Activated CD4-positive, alpha-beta T cell treated with anti-CD3 and anti-CD28 coated beads, Interleukin-2, amount 50 U/mL, for 16 hours (primary cell): Measurements from ENCODE around the gene PRAF2.

Experiments used
- DNase-seq: peaks from one replicate; pipeline ENCODE4 v3.0.0-alpha.2; 2020

The PRAF2 gene

DNA sequence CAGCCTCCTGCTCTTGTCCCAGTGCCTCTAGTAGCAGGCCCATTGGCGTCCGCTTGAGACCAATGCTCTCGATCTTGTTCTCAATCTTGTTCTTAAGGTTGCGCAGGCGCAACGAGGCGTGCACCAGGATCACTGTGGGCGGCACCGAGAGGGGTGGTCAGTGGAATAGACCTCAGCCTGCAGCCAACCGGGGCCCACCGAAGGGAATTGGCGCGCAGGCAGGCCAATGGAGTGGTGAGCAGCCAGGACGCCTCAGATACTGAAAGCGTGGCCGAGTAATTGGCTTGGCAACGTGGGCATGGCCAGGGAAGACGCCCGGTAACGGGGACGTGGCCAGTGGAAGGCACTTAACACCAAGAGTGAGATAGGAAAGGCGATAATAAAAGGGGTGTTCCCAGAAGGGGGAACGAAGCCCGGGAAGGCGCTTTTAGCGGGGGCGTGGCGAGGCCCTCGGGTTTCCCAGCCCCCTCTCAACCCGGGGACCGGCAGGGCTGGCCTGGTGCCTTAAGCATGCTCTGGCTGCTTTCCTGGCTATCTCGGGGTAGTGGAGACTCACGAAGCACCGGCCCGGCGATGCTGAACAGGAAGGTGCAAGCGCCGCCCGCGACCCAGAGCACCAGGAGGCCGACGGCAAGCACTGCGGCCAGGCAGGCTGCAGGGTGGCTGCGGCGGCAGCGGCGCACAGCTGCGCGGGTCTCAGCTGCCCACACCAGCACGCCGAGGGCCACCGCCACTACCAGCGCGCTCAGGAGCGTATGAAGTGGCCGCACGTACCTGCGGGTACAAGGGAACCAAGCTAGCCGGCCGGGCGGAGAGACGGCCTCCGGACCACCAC is 1.7 kb downstream of the PRAF2 start:
- no peak for DNase-seq

DNA sequence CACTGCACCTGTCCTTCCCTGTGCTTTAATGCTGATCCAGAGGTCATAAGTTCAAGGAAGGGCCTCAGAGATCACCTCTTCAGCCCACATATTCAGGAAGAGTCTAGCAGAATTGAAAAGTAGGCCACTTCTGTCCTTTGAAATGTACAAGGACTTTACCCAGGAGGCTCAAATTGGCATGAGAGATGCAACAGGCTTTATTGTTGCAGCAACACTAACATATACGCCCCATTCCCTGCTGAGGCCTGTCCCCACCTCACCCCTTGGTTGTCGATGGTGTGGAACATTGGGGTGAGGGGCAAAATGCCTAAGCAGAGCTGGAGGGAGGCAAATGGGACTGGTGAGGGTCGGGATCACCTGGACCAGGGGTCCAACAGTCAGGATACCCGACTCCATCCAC is 2.8 kb downstream of the PRAF2 start:
- no peak for DNase-seq

DNA sequence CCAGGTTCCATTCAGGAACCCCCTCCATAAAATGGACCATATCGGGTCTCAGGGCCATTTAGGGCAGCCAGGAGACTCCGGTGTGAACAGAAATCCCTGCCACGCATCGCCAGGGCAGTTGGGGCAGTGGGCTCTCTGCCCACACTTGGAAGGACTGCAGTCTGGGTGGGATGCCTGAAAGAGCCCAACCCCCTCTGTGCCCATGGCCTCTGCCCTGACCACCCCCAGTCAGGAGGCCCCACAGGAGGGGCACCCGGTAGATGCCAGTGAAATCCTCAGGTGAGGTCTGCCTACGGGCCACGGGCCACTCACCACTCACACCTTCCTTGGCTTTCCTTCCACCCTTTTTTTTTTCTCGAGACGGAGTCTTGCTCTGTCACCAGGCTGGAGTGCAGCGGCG is 4.8 kb downstream of the PRAF2 start:
- DNase-seq, result no peak

DNA sequence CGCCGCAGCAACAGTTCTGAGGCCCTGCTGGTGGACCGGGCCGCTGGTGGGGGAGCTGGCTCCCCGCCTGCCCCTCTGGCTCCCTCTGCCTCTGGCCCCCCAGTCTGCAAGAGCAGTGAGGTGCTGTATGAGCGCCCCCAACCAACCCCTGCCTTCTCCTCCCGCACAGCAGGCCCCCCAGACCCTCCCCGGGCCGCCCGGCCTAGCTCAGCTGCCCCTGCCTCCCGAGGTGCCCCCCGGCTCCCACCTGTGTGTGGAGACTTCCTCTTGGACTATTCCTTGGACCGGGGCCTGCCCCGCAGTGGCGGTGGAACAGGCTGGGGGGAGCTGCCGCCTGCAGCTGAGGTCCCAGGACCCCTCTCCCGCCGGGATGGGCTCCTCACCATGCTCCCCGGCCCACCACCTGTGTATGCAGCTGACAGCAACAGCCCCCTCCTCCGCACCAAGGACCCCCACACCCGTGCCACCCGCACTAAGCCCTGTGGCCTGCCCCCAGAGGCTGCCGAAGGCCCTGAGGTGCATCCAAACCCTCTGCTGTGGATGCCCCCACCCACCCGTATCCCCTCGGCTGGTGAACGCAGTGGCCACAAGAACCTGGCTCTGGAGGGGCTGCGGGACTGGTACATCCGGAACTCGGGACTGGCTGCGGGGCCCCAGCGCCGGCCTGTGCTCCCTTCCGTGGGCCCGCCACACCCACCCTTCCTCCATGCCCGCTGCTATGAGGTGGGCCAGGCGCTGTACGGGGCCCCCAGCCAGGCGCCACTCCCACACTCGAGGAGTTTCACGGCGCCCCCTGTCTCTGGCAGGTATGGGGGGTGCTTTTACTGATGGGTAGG is 6.3 kb downstream of the PRAF2 start:
- DNase-seq, result no peak

DNA sequence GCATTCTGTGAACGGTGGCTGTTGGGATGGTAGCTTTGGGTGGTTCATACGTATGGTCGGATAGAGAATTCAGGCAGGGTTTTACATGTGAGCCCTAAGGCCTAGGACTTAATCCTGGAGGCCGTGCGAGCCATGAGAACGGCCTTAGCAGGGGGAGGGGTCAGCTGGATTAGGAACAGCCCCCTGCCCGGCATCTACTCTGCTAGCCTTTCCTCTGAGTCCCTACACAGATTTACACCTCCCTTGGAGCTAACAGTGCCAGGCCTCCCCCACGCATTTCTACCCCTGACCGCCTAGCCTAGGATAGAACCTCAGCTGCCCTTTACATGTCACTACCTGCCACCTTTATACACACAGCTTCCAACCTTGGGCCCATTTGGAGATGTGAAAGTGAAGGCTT is 7.1 kb downstream of the PRAF2 start:
- no peak for DNase-seq

DNA sequence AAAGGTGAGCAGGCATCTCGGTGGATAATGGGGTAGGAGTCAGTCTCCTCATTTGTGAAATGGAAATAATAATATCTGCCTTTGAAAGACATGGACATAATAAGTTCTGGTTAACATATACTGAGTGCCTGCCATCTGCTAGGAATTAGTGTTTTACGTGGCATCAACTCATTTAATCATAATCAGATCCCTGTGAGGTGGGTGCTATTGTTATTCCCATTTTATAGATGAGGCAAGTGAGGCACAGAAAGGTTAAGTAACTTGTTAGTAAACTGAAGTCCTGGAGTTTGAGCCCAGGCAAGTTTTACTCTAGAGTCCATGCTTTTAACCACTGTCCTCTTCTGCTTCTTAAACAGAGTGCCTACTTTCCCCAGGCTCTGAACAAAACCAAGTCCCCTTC is 7.5 kb downstream of the PRAF2 start:
- no peak for DNase-seq

DNA sequence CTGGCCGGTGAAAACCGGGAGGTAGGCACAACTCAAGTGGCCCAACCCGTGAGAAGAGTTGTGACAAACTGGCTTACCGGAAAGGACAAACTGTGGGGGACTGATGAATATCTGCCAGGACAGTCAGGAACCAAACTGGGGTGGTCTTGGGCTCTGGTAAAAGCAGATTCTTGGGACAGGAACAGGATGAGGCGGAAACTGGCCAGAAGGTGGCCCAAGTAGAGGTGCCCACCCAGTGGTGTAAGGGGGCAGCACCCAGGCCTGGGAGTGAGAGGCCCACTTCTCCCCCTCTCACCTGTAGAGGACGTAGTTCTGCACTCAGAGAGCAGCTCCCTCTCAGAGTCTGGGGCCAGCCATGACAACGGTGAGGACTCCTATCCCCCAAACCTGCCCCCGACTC is 9.1 kb downstream of the PRAF2 start:
- DNase-seq, result no peak

DNA sequence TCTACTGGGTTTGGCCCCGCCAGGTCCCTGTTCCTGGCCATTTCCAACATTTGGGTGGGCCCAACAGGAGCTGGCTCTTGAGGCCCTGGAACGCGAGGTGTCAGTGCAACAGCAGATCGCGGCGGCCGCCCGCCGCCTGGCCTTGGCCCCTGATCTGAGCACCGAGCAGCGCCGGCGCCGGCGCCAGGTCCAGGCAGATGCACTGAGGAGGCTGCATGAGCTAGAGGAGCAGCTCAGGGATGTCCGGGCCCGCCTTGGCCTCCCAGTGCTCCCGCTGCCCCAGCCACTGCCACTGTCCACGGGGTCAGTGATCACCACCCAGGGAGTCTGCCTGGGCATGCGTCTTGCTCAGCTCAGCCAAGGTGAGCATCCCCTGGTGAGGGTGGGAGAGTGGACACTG is 9.5 kb downstream of the PRAF2 start:
- DNase-seq, result no peak

DNA sequence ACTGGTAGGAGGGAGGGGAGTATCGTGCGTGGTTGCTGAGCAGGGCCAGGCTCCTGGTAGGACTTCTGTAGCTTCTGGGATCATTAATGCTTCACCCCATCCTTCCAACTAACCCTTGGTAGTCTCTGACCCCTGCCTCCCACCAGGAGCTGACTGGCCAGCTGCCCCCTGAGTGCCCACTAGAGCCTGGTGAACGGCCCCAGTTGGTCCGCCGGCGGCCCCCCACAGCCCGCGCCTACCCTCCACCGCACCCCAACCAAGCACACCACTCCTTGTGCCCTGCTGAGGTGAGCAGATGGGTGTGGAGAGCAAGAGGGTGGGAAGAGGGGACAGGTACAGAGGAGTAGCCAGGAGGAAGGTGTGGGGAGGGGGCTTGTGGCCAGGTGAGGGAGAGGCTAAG is 10.1 kb downstream of the PRAF2 start:
- DNase-seq, result no peak

DNA sequence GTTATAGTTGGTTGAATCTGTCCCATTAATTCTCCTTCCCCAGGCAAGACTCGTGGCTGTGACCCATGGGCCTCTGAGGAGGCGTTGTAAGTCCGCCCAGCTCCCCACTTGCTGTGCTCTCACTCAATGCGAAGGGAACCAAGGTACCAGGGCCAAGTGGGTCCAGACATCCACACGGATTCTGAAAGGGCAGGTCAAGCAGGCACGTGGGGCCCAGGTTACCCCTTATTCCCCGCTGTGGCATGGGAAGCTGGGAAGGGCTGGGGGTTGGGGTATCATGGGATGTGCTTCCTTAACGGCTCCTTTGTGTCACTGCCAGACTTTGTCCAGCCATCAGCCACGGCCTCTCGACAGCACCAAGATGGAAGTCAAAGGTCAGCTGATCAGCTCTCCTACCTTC is 11.9 kb downstream of the PRAF2 start:
- no peak for DNase-seq

DNA sequence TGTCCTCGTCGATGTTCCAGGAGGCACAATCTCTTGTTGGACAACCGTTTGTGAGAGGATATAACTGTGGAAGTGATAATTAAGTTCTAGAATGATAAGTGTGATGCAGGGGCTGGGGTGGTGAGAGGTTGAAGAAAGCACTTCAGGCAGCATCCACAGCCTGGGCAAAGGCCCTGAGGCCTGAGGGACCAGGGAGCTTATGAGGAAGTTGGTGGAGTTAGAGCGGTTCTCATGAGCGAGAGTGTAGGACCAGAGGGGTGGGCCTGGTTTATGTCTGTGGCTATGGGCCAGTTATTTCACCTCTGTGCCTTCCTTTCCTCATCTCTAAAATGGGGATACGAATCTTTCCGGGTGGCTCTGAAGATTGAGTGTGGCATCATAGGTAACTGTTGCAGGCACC is 12.3 kb downstream of the PRAF2 start:
- DNase-seq, result no peak

DNA sequence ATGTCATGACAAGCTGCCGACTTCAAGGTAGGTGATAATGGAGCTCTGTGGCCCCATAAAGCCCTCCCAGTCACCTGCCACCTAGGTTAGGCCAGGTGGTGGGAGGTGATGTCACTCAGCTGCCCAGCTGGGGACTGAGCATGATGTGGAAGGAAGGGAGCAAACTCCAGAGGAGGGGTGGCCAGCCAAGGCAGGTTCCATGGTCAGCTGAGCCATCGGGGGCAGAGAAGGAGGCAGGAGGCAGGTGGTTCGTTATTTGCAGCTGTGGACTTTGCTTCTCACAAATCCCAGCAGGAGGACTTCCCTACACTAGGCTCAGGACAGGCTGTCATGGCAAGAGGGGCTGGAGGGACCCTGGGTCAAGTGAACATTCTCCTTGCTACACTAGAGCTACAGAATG is 12.9 kb downstream of the PRAF2 start:
- no peak for DNase-seq

DNA sequence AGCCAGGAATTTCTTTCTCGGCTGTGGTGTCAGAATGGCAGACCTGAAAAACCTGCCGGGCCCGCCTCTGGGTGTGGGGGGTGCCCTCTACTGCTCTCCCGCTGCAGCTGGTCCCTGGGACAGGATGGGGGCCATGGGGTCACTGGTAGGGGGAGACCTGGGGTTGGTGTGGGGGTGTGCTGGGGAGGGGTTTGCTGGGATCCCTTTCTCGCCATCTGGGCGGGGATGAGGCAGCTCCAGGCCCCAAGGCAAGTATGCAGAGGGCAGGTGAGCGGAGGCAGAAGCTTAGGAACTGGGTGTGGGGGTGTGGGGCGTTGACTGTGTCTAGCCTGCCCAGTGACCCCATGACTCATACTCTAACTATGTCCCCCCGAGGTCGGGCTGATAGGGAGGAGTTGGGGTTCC is 14.1 kb downstream of the PRAF2 start:
- DNase-seq, result no peak

DNA sequence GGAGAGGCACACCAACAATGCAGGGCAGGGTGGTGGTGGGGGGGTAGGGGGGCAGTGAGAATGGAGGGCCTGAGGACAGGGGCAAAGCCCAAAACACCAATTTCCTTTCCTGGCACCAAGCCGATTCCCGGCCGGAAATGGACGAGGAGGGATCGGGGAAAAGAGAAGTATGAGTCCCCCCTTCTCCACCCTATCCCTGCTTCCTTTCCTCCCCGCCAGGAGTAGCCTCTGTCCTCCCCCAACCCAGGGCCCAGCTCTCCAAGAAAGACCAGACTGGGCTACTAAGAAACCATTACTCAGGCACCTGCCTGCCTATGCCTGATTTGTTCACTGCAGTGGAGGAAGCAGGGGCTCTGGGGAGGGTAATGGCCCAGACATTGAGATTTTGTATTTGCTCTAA is 14.6 kb downstream of the PRAF2 start:
- DNase-seq, result no peak

DNA sequence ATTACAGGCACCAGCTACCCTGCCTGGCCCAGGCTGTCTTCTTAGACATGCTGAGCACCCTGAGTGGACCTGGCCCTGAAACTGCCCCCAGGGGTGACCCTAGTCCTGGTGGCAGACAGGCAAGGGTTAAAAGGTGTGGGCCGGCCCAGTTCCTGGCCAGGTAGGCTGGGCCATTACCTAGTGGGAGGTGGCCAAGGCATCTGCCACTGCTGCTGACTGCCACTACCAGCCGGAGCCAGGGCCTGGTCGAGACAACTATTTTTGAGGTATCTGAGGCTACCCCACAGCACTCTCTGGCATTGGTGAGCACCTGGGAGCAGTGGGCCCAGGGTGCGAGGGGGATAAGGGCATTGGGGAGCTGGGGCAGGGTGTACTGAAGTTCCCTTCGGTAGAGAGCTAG is 15.0 kb downstream of the PRAF2 start, which contains the start of gene CCDC120:
CCDC120 (plus strand) TSS at position 206 of the 400 bp plus-strand sequence. CDS start 3,043 bp downstream, outside the sequence.
- DNase-seq, result no peak

DNA sequence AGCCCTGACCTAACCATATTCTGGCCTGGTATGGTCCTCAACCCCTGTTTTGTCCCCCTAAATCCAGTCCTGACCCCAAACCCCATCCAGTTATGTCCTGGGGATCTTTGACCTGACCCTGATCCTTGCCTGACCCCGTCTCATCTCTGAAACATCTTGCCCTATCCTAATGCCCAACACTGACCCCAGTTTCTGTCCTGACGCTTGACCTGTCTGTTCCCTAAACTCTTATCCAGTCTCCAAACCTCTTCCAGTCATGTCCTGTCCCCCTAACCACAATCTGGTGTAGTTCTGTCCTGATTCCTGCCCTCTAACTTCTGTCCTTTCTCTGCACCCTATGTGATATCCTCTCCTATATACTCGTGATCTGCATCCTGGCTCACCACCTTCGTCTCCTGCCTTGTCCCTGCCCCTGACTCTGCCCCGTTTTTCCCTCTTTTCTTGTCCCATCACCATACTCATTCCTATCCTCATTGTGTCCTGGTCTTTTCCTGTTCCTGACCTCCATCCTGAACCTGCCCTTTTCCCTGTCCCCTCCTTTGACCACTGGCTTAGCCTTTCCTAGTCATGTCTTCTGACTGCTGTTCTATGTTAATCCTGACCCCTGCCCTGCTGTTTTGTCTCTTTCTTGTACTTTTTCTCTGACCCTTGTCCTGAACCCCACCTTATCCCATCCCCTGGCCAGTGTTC is 19.6 kb downstream of the PRAF2 start:
- no peak for DNase-seq

DNA sequence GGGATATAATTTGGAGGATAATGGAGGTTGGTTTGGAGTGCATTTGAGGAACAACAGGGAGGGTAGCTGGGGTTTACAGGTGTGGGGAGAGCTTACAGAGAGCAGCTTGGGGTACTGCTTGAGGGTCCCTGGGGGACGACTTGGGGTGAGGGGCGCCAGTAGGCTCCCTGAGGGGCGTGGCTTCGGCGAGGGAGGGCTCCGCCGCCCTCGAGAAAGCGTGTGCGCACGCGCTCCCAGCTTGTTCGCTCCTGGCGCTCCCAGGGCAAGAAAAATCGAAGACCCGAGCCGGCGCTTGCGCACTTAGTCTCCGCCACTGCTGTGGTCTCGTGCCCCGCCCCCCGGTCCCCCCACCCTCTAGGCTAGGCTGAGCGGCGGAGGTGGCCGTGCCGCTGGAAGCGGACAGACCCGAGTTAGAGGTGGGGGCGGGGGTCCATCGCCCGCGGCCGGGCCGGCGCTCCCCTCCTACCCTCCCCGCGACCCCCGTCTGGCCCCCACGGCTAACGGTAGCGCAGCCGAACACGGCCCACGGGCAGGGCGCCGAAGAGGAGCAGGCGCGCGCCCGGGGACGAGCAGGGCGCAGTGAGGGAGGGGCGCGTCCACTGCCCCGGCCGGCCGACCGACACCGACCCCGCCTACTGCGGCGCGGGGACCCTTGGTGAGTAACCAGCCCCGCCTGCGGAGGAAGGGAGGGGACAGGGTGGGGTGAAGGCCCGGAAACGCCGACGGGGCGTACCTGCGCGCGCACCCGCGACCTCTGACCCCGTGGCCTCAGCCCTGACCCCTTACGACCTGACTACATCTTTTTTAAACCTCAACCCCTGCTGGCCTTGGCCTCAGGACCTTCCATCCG is 20.4 kb downstream of the PRAF2 start:
- peak; percentile 67 for DNase-seq

DNA sequence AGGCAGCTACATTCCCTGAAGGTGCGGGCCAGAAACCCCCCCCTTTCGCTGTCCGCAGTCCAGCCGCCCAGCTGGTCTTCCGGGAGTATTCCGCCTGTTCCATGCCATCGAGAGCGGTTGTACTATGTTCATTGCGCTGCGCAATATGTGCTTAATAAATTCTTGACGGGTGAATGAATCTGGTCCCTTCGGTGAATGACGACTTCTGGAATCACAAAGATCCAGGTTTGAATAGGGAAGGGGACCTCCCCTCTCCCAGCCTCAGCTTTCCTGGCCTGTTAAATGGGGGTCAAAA is 29.9 kb downstream of the PRAF2 start:
- DNase-seq, result no peak

DNA sequence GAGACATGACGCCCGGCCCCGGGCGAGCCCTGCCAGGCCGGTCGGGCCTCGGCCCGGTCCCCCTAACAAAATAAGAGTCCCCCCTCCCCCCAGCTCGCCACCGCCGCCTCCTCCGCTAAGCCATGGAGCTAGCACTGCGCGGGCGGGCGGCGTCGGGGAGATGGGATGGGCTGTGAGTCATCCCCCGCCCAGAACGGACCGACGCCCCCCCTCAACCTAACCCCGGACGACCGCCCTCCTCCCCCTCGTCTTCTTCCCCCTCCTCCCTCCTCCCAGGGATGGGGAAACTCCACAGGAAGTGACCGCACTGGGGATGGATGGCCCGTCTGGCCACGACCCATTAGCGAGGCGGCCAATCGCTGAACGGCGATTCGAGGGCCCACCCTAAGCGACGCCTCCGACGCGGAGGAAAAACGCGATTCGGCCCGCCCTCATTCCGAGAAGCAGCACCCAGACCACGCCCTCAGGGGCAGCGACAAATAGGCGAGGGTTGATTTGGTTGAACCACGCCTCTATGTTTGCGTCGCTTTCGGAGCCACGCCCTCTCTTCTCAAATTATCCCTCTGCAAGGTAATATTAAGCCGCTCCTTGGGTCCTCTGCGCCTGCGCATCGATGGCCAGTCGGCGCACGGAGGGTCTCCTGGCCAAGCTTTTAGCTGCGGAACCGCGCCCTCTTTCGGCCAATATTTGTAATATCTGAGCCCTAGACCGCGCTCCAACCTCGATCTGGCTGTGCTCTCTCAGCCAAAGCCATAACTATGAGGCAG is 30.4 kb downstream of the PRAF2 start, which contains the start of gene TFE3:
TFE3 (minus strand) TSS at position 138 of the 767 bp plus-strand sequence; CDS start at position 7, 131 bp downstream.
- DNase-seq, result peak; percentile 97

DNA sequence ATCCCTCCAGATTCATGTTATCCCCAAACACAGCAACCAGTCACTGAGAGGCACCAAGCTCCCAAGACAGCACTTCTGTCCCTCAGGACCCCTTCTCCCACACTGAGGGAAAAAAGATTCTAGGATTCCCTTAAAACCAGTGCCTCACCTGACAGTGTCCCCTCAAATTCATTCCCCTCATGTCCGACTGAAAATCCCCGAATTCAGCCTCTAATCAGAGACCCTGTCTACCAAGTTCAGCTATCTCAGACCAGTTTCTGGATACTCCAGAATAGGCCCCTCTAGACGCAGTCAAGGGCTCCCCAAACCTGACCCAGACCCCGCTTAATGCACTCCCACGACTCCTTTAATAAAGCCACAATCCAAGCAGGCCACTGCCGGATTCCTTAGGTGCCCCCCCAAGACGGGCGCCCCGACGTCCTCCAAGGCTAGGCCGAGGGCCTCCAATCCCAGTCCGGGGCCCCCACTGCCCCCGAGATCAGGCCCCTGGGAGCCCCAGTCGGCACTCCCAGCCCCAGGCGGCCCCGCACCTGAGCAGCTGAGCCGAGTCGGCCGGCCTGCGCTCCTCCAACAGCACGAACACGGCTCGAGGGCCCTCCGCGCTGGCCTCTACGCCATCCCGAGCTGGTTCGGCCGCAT is 31.1 kb downstream of the PRAF2 start:
- no peak for DNase-seq
